D721Med (cell line): Measurements from ENCODE around the gene SREBF1.

ENCODE experiments used
- DNase-seq: peaks from one replicate; pipeline ENCODE4 v3.0.0; 2011; ENCODE audit warnings: low spot score; ENCODE audit not compliant: insufficient read length
- FAIRE-seq: peaks from 2 replicates; lab custom pipeline; 2011; peaks lifted over from hg19 to GRCh38; lab: Jason Lieb, UNC
- TF ChIP-seq, protein P1 (sequence below): IDR thresholded peaks from 2 replicates; pipeline ENCODE4 v1.5.1; 2012; ENCODE audit warnings: mild to moderate bottlenecking, control low read depth; ENCODE audit not compliant: insufficient read depth; ENCODE audit errors: missing control alignments

SREBF1 gene

DNA sequence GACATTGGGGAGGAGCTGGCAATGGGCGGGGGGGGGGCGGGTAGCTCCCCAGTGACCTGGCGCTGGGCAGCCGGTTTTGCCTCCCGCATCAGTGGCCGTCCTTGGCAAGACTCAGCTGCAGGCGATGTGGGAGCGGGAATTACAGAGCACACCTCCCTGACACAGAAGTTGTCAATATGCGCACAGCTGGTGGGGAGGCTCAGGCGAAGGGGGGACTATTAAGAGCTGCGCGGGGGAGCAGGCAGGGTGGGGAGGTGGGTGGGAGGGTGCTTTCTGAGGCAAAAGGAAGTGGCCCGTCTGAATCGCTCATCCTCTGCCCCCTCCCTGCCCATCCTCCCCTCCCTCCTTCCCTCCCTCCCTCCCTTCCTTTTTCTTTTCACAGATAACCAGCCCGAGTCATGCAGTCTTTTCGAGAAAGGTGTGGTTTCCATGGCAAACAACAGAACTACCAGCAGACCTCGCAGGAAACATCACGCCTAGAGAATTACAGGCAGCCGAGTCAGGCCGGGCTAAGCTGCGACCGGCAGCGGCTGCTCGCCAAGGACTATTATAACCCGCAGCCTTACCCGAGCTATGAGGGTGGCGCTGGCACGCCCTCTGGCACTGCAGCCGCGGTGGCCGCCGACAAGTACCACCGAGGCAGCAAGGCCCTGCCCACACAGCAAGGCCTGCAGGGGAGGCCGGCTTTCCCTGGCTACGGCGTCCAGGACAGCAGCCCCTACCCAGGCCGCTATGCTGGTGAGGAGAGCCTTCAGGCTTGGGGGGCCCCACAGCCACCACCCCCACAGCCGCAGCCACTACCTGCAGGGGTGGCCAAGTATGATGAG, 44.0 kb downstream of the SREBF1 start:
- TF ChIP-seq, protein P1, sequence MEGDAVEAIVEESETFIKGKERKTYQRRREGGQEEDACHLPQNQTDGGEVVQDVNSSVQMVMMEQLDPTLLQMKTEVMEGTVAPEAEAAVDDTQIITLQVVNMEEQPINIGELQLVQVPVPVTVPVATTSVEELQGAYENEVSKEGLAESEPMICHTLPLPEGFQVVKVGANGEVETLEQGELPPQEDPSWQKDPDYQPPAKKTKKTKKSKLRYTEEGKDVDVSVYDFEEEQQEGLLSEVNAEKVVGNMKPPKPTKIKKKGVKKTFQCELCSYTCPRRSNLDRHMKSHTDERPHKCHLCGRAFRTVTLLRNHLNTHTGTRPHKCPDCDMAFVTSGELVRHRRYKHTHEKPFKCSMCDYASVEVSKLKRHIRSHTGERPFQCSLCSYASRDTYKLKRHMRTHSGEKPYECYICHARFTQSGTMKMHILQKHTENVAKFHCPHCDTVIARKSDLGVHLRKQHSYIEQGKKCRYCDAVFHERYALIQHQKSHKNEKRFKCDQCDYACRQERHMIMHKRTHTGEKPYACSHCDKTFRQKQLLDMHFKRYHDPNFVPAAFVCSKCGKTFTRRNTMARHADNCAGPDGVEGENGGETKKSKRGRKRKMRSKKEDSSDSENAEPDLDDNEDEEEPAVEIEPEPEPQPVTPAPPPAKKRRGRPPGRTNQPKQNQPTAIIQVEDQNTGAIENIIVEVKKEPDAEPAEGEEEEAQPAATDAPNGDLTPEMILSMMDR, result no peak
- no peak for FAIRE-seq
- no peak for DNase-seq

DNA sequence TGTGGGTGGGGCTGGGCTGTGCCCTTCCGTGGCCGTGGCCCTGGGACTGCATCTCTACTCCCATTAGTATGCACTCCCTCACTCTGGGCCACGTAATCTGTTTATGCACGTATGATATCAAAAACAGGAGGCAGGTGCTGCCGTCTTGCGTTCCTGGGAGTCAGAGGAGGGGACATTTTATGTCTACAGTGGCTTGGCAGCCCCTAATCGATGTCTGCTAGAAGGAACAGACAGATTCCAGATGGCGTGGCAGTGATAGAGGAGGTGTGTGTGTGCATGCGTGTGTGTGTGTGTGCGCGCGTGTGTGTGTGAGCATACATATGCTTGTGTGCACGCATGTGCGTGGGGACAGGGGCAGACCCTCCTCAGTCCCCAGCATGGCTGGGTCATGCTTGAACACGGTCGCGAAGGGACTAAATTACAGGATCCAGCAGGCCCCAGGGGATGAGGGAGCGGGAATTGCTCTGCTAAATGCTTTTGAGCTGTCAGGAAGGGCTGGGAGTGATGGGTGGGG, 44.7 kb downstream of the SREBF1 start:
- TF ChIP-seq, protein P1, result no peak

DNA sequence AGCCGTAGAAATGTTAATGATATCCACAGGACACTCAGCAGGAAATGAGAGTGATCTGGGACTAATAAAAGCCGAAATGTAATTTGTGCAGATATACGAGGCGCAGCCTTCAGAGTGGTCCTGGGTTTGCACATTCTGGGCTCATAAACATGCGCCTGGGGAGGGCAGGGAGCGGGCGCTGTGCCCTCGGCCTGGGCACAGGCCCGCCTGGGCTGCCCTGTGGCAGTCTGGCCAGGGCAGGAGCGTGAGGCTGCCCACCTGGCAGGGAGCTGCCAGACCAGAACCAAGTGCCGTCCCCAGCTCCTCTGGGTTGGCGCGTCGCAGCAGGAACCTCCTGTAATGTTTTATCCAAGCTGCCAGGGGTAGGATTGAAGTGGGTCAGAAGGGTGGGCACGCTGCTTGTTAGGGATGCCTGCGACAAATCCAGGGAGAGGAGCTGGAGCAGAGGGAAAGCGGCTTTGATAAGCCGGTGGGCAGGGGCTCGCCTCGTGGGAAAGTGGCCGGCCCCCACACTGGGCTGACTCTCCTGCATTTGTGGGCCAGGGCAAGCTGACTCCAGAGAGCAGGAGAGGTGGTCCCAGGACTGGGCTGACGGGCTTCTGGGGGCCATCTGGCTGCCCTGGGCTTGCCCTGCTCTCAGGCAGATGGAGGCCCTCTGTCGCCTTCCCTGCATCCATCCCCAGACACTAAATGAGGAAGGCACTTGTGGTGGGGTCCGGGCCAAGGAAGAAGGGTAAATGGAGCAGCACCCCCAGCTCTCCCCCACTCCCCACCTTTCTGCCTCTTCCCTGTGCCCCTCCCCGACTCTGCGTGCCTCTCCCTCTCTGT, 45.9 kb downstream of the SREBF1 start:
- TF ChIP-seq, protein P1, result no peak
- FAIRE-seq (no peak), DNase-seq (no peak)

More for the DNA sequence above, 44.7 kb downstream of the SREBF1 start:
- no peak for DNase-seq
- no peak for FAIRE-seq

DNA sequence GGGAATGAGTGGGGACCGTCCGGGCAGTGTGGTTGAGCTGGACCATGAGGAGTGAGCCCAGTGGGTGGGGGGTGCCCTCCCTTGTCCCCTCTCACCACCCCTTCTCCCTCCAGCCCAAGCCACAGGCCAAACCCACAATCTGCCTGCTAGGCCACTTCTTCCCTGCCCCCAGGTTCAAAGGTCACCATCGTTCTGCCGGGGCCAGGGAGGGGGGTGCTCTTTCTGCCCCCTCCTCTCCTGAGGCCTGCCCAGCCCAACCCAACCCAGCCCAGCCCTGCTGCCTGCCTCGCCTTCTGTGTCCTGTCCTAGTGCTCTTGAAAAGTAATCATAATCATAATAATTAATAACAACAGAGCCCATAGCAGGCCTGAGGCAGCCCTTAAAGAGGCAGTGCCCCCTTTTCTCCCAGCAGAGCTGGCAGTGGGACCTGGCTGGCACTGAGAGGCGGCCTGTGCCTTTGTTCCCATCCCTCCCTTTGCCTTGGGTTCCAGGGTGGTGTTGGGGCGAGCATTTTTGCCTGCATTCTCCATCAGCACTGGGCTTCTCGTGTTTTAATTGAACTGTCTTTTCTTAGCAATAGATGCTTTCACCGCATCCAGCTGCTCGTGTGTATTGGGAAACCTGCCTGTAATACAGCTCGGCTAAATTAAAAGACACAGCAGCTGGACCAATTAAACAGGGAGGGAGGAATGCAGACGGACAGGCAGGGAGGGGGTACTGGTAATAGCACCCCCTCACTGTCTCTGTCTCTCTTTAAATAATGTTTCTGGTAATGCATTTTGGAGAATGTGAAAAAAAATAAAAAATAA, 46.8 kb downstream of the SREBF1 start:
- no peak for FAIRE-seq
- TF ChIP-seq, protein P1, result no peak
- no peak for DNase-seq

DNA sequence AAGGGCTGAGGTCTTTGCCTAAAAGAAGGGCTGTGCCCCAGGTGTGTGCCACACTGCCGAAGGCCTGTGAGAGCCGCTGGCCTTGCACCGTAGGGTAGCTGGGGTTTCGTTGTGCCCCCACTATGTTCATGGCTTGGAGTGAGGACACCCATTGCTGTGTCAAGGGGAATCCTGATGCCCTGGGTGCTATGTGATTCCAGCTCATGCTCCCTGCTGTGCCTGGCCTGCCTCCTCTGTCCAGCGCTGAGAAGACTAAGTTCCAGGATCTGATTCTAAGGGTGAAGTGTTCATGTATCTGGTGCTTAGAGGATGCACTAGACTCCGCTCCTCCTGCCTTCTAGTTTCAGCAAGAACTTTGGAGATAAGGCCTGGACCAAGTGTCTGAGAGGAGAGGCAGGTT, 47.4 kb downstream of the SREBF1 start:
- FAIRE-seq, result no peak
- TF ChIP-seq, protein P1, result no peak
- DNase-seq, result no peak

DNA sequence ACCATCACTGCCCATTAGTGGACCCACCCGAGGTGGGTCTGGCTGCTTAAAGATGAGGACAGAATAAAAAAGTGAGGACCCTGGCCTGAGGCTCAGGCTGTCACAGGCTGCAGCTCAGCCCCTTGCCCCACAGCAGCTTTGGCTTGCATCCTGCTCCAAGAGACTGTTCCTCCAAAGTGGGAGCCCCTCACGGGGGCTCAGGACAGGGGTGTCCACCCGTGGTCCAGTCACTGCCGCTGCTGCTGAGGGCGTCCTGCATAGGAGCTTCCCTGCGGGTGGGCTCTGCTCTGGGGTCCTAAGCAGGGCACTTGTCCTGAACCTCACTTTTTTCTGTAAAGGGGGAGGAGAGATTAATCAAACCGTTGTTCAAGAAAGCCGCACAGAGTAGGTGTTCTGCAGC, 47.8 kb downstream of the SREBF1 start:
- TF ChIP-seq, protein P1, result no peak
- DNase-seq, result no peak
- no peak for FAIRE-seq
